Fibroblast of mammary gland (primary cell): ENCODE data around the gene DLX5.

ENCODE experiments used
- DNase-seq: peaks from one replicate; pipeline ENCODE4 v3.0.0-alpha.2; 2010; ENCODE audit warnings: low read depth
- H3K4me3 ChIP-seq: 2 replicates; pipeline ENCODE4 v1.5.1; 2011; ENCODE audit warnings: low read depth, mild to moderate bottlenecking, low read length, moderate library complexity; ENCODE audit not compliant: control insufficient read depth
- CTCF ChIP-seq: conservative IDR thresholded peaks from 2 replicates; pipeline ENCODE4 v1.5.1; 2011; ENCODE audit warnings: low read depth, low read length, inconsistent platforms; ENCODE audit not compliant: control insufficient read depth, insufficient read depth

Gene DLX5

GRCh38 chr7:96986901-96987300 lies 37.7 kb downstream of the DLX5 start:
- no peak overlapping the region for H3K4me3 ChIP-seq
- no peak for DNase-seq

GRCh38 chr7:96985992-96986391 lies 38.6 kb downstream of the DLX5 start:
- no peak for DNase-seq
- no peak overlapping the region for H3K4me3 ChIP-seq
- TF ChIP-seq CTCF: no peak

More at GRCh38 chr7:96986901-96987300, 37.7 kb downstream of the DLX5 start:
- TF ChIP-seq CTCF: no peak

GRCh38 chr7:96982586-96982985 lies 42.0 kb downstream of the DLX5 start:
- no peak for TF ChIP-seq CTCF
- H3K4me3 ChIP-seq: no peak overlapping the region
- no peak for DNase-seq

GRCh38 chr7:96979551-96980276 lies 44.9 kb downstream of the DLX5 start:
- DNase-seq: no peak
- H3K4me3 ChIP-seq: no peak overlapping the region
- no peak for TF ChIP-seq CTCF

- no peak overlapping the region for H3K4me3 ChIP-seq
- no peak for TF ChIP-seq CTCF
- DNase-seq: no peak
Observed at GRCh38 chr7:96977445-96977844, 47.2 kb downstream of the DLX5 start.

GRCh38 chr7:96976106-96976505 lies 48.5 kb downstream of the DLX5 start:
- no peak overlapping the region for H3K4me3 ChIP-seq
- DNase-seq: no peak
- no peak for TF ChIP-seq CTCF
